ENCODE measurements around the gene ACAD8. TPM values are rescaled to one million over a fixed set of nuclear protein-coding genes. Genes with fewer than 3 reads are reported as not detected.
"Not testable (repeated sequence)": the region's sequence is repeated elsewhere in the genome, so short reads cannot be mapped to it uniquely, and the experiment has no call there.

Gene ACAD8
- polyA plus RNA-seq, 1 donor = 32.6 TPM

DNA sequence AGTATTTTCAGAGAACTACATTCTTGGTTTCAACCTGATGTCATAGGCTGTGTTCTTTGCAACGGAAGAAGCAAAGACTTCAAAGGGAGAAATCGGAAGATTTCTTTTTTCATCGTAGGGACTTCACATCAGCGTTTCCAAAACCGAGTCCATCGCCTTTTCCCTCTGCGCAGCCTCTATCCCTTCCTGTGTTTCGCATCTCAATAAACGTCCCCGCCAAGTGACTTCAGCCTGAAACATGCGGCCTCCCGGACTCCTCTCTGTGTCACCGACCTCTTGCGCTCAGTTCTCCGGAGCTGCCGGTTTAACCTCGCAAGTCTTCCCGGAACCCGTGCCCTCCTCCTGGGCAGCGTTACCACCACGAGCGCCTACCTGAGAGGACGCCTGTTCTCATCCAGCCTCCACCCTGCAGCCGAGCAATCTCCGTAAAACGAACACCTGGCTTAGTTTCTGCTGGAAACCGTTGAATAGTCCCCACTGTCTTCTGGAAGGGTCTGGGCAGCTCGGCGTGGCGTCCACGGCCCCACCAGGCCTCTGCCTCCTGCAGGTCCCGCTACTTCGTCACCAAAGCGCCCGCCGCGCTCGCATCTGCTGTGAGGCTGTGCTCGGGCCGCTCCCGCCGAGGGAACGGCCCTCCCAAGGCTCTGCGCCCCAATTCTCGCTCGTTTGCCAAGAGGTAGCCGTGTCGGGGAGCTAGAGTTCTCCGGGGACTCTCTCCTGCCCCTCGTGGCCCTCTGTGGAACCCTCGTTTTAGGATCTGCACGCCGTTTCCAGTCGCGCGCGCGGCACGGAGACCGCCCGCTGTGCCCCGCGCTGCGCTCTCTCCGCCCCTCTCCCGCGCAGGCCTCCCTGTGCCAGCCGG is 22.4 kb downstream of the ACAD8 start, which contains the start of gene GLB1L3:
GLB1L3 (plus strand) TSS at position 846 of the 862 bp plus-strand sequence. CDS start 362 bp downstream, outside the sequence.
- WGBS (ENCODE audit: insufficient coverage, low lambda C conversion rate) = no CpG with 5 or more reads among the region's 68 CpGs
- Histone ChIP-seq H3K36me3 (ENCODE audit: control insufficient read depth, insufficient read depth, low read length) (no peaks in the 10 kb centered on the region), H3K4me3 (ENCODE audit: low read length) (no peak within 1 kb of the TSS), H3K27ac (ENCODE audit: low read length) (no peak within 1 kb of the TSS), H3K9me3 (ENCODE audit: control insufficient read depth, low read depth, low read length) (peaks cover 9% of the 10 kb centered on the region), H3K27me3 (ENCODE audit: control insufficient read depth, insufficient read depth, low read length) (peaks cover 74% of the 10 kb centered on the region), H3K4me1 (ENCODE audit: control insufficient read depth, insufficient read depth, low read length) (peaks cover 4% of the 10 kb centered on the region)
- peak in 1 of 2 donors; percentile 39 for DNase-seq

DNA sequence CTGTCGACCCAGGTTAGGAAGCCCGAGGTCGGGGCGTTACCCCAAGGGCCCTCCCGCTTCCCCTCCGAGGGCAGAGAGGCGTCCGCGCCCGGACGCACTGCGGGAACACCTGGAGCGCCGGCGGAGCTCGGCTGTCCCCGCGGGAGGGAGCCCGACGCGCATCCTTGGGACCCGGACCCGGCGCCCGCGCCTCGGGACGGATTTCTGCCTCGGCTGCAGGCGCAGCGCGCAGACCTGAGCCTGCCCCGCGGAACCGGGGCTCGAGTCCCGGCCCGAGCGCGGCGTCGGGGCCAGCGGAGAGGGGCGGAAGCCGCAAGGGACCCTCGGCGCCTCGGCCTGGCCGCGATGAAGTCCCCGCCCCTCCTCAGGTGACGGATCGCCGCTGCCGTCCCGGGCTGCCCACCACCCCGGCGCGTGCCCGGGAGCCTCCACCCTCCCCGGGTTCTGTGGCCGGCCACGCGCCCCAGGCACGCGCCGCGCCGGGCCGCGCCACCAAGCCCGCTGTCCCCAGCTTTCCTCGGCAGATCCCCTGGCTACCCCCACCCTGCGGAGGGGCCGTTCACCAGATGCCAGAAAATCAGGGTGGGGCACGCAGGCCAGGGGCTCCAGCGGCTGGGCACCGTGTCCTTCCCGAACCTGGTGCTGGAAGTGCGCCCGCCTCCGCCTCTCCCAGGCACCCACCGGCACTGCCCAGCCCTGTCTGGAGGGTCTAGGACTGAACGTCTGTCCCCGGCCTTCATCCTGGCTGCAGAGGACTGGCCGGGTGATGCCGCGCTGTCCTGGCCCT is 23.2 kb downstream of the ACAD8 start:
- H3K27ac ChIP-seq (ENCODE audit: low read length) = no peak overlapping the region
- DNase-seq = no peak

DNA sequence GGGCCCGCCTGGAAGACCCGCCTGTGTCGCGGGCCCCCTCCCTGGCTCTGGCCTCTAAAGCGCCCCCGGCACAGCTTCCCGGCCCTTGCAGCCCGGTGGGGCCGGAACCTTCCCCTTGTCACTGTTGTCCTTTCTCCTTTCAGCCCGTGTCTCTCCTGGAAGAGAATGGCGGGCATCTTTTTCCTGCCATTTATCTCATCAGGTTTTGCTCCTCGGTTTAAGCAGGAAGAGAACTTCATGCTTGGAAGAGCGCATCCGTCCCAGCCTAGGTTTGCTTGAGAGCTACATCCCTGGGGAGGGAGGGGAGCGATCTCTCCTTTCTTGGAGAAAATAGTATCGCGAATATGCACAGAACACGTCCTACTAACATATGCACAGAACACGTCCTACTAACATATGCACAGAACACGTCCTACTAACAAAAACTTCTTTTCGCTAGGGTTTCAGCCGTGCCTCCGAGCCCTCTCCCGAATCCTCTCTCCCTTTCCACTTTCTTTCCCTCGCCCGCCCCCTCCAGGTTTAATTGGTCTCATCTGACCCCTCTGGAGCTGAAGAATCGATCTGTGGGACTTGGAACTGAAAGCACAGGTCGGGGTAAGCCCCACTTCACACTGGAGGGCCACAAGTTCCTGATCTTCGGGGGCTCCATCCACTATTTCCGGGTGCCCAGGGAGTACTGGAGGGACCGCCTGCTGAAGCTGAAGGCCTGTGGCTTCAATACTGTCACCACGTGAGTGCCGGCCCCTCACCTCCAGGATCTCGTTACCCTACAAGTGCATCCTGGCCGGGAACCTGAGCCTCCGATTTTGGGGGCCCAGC is 24.0 kb downstream of the ACAD8 start:
- Histone ChIP-seq H3K4me1 (ENCODE audit: control insufficient read depth, insufficient read depth, low read length) (peaks cover 4% of the 10 kb centered on the region), H3K27me3 (ENCODE audit: control insufficient read depth, insufficient read depth, low read length) (peaks cover 67% of the 10 kb centered on the region), H3K9me3 (ENCODE audit: control insufficient read depth, low read depth, low read length) (peaks cover 9% of the 10 kb centered on the region), H3K27ac (ENCODE audit: low read length) (no peak overlapping the region), H3K4me3 (ENCODE audit: low read length) (no peak overlapping the region), H3K36me3 (ENCODE audit: control insufficient read depth, insufficient read depth, low read length) (no peaks in the 10 kb centered on the region)
- WGBS (ENCODE audit: insufficient coverage, low lambda C conversion rate) = 0% methylated on average over 1 of the region's 36 CpGs
- no peak for DNase-seq

More for the DNA sequence above, 23.2 kb downstream of the ACAD8 start:
- H3K4me1 ChIP-seq (ENCODE audit: control insufficient read depth, insufficient read depth, low read length) = peaks cover 4% of the 10 kb centered on the region
- H3K4me3 ChIP-seq (ENCODE audit: low read length) = no peak overlapping the region
- WGBS (ENCODE audit: insufficient coverage, low lambda C conversion rate) = no CpG with 5 or more reads among the region's 88 CpGs
- no peaks in the 10 kb centered on the region for H3K36me3 ChIP-seq (ENCODE audit: control insufficient read depth, insufficient read depth, low read length)
- H3K9me3 ChIP-seq (ENCODE audit: control insufficient read depth, low read depth, low read length) = peaks cover 9% of the 10 kb centered on the region
- peaks cover 70% of the 10 kb centered on the region for H3K27me3 ChIP-seq (ENCODE audit: control insufficient read depth, insufficient read depth, low read length)

DNA sequence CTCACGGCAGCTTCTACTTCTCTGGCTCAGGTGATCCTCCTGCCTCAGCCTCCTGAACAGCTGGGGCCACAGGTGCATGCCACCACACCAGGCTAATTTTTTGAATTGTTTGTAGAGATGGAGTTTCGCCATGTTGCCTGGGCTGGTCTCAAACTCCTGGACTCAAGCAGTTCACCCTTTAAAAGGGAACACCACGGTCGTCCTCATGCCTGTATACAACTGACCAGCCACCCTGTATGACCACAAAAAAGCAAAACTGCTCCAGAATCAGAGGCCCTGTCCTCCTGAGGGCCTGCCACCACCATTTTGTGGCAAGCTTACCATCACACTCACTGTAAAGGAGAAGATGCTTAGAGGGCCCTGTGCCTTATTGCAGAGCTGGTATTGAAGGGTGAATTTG is 25.0 kb downstream of the ACAD8 start:
- Histone ChIP-seq H3K36me3 (ENCODE audit: control insufficient read depth, insufficient read depth, low read length) (no peaks in the 10 kb centered on the region), H3K27me3 (ENCODE audit: control insufficient read depth, insufficient read depth, low read length) (peaks cover 59% of the 10 kb centered on the region), H3K9me3 (ENCODE audit: control insufficient read depth, low read depth, low read length) (peaks cover 9% of the 10 kb centered on the region), H3K4me3 (ENCODE audit: low read length) (no peak overlapping the region), H3K4me1 (ENCODE audit: control insufficient read depth, insufficient read depth, low read length) (peaks cover 4% of the 10 kb centered on the region), H3K27ac (ENCODE audit: low read length) (no peak overlapping the region)
- no CpG with 5 or more reads among the region's 4 CpGs for WGBS (ENCODE audit: insufficient coverage, low lambda C conversion rate)
- no peak for DNase-seq

DNA sequence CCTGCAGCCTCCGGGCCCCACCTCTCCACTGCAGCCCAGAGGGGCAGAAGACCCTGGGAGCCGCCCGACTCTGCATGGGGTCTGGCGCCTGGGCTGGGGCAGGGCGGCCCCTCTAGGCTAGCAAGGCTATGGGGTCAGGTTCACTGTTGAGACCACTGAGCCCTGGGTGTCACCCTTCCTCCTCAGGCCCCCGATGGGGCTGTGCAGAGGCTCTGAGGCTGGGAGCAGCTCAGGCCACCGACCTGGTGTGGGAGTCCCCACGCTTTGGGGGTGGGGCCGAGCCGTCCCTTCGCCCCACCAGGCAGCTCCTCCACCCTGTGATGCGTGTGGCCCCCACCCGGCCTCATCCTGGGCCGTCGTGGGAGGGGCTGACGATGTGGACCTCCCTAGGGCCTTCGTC is 28.3 kb downstream of the ACAD8 start:
- not testable (repeated sequence) for H3K4me1 ChIP-seq (ENCODE audit: control insufficient read depth, insufficient read depth, low read length); H3K36me3 ChIP-seq (ENCODE audit: control insufficient read depth, insufficient read depth, low read length); DNase-seq; H3K27ac ChIP-seq (ENCODE audit: low read length); H3K4me3 ChIP-seq (ENCODE audit: low read length); H3K9me3 ChIP-seq (ENCODE audit: control insufficient read depth, low read depth, low read length)
- peaks cover 31% of the 10 kb centered on the region for H3K27me3 ChIP-seq (ENCODE audit: control insufficient read depth, insufficient read depth, low read length)
- no CpG with 5 or more reads among the region's 17 CpGs for WGBS (ENCODE audit: insufficient coverage, low lambda C conversion rate)

DNA sequence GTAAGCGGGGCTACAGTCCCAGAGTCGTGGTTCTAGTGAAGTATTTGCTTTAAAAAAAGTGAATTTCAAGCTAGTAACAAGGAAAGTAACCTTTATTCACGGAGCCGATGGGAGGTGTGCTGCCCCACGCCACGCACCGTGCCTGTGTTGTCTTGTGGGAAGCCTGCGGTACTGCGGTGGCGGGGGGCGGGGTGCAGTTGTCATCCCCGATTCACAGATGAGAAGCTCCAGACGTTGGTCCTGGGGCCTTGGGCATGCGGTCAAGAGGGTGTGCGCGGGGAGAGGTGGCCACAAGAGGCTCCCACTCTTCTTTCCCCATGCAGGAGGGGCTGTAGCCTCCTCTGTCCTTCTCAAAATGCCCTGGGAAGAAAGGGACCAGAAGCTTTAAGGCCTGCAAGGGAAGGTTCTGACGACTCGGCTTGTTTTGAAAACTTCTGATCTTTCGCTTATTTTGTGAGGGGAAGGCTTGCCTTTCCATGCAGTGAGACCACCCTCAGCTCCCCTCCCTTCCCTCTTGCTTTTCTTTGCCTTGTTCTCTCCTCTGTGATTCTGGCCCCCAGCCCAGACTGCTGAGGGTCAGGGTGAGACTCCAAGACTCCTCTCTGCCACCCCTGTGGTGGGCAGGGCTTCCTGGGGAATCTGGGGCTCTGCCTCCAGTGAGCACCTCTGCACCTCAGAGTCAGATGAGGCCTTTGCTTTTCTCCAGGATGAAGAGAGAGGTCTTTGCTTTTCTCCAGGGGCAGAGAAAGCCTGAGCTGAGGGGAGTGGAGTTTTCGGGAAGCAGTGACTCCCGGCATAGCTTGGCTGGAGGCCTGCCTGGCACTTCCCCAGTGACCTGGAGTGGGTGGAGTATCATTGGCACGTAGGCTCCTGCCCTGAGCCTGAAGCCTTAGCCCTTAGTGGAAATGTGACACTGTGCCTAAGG is 29.0 kb downstream of the ACAD8 start:
- H3K27ac ChIP-seq (ENCODE audit: low read length) = no peak overlapping the region
- peaks cover 24% of the 10 kb centered on the region for H3K27me3 ChIP-seq (ENCODE audit: control insufficient read depth, insufficient read depth, low read length)
- no peak for DNase-seq
- H3K4me3 ChIP-seq (ENCODE audit: low read length) = no peak overlapping the region
- H3K4me1 ChIP-seq (ENCODE audit: control insufficient read depth, insufficient read depth, low read length) = no peaks in the 10 kb centered on the region
- WGBS (ENCODE audit: insufficient coverage, low lambda C conversion rate) = 83% methylated on average over 1 of the region's 22 CpGs
- no peaks in the 10 kb centered on the region for H3K36me3 ChIP-seq (ENCODE audit: control insufficient read depth, insufficient read depth, low read length)
- no peaks in the 10 kb centered on the region for H3K9me3 ChIP-seq (ENCODE audit: control insufficient read depth, low read depth, low read length)

DNA sequence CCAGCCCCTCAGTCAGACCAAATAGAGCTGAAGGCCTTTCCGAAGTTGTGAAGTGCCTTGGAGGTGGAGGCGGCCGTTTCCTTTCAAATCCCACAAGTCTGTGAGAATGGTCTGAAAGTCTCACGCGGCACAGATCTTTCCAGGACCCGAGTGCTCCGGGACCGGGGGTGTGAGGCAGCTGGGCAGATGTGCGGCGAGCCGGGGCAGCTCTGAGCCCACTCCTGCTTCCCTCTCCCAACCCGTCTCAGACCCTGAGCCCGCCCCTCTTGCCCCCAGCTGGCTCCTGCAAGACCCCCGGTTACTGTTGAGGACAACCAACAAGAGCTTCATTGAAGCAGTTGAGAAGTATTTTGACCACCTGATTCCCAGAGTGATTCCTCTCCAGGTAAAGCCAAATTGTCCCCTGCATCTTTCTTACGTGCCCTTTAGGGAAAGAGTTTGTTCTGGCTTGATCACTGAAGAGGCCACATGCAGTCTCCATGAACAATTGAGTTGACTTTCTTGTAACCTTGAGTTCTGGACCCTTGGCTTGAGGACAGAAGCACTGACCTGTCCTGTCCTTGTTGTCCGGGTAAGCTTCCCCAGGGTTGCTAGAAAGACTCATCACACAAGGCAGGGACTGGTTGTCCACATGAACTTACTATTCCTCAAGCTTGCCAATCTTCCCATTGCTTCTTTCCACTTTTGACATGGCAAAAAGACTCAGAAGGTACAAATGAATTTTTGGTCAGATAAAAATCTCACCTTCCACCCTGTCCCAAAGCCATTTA is 30.3 kb downstream of the ACAD8 start:
- no peak overlapping the region for H3K4me3 ChIP-seq (ENCODE audit: low read length)

DNA sequence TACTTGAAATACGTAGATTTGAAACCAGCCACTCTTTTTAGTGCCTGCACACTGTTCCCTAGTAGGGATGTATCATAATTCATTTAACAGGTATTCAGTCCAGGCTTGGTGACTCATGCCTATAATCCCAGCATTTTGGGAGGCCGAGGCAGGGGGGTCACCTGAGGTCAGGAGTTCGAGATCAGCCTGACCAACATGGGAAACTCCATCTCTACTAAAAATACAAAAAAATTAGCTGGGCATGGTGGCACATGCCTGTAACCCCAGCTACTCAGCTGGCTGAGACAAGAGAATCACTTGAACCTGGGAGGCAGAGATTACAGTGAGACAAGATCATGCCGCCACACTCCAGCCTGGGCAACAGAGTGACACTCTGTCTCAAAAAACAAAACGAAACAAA is 31.0 kb downstream of the ACAD8 start:
- H3K36me3 ChIP-seq (ENCODE audit: control insufficient read depth, insufficient read depth, low read length); DNase-seq; H3K4me3 ChIP-seq (ENCODE audit: low read length); H3K27ac ChIP-seq (ENCODE audit: low read length); H3K9me3 ChIP-seq (ENCODE audit: control insufficient read depth, low read depth, low read length); H3K4me1 ChIP-seq (ENCODE audit: control insufficient read depth, insufficient read depth, low read length): not testable (repeated sequence)
- WGBS (ENCODE audit: insufficient coverage, low lambda C conversion rate) = 100% methylated on average over 2 of the region's 5 CpGs
- H3K27me3 ChIP-seq (ENCODE audit: control insufficient read depth, insufficient read depth, low read length) = peaks cover 13% of the 10 kb centered on the region

More for the DNA sequence above, 30.3 kb downstream of the ACAD8 start:
- Histone ChIP-seq H3K4me1 (ENCODE audit: control insufficient read depth, insufficient read depth, low read length) (no peaks in the 10 kb centered on the region), H3K9me3 (ENCODE audit: control insufficient read depth, low read depth, low read length) (no peaks in the 10 kb centered on the region), H3K27ac (ENCODE audit: low read length) (no peak overlapping the region), H3K36me3 (ENCODE audit: control insufficient read depth, insufficient read depth, low read length) (no peaks in the 10 kb centered on the region), H3K27me3 (ENCODE audit: control insufficient read depth, insufficient read depth, low read length) (peaks cover 14% of the 10 kb centered on the region)
- no CpG with 5 or more reads among the region's 16 CpGs for WGBS (ENCODE audit: insufficient coverage, low lambda C conversion rate)
- no peak for DNase-seq

DNA sequence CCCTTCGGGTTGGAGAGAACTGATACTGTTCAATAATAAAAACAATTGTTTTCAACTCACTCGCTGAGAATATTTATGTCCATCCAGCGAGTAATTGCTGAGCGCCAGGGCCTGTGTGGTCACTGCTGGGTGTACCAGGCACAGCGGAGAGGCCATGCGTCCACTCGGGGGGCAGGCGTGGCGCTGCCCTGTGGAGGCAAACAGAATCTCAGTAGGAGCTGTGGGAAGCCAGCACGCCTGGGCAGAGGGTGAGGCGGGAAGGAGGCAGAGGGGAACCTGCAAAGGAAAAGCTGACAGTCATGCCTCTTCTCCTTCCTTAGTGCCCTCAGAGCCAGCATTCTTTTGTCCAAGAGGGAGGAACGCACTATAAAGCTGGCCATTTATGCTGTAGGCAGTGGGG is 34.2 kb downstream of the ACAD8 start:
- H3K9me3 ChIP-seq (ENCODE audit: control insufficient read depth, low read depth, low read length) = no peaks in the 10 kb centered on the region
- H3K27me3 ChIP-seq (ENCODE audit: control insufficient read depth, insufficient read depth, low read length) = peaks cover 4% of the 10 kb centered on the region
- no peaks in the 10 kb centered on the region for H3K4me1 ChIP-seq (ENCODE audit: control insufficient read depth, insufficient read depth, low read length)
- H3K27ac ChIP-seq (ENCODE audit: low read length) = no peak overlapping the region
- no peaks in the 10 kb centered on the region for H3K36me3 ChIP-seq (ENCODE audit: control insufficient read depth, insufficient read depth, low read length)
- DNase-seq = no peak
- H3K4me3 ChIP-seq (ENCODE audit: low read length) = no peak overlapping the region
- no CpG with 5 or more reads among the region's 12 CpGs for WGBS (ENCODE audit: insufficient coverage, low lambda C conversion rate)
